Heart right ventricle (tissue), 16 donors: ENCODE data around the gene CRYBG1. TPM values are rescaled to one million over a fixed set of nuclear protein-coding genes. Genes with fewer than 3 reads are reported as not detected.

Experiments used
- ATAC-seq, 8 donors: fragments of 200-7000 bp; cut with Tn5 transposase; one replicate each; pipeline ENCODE4 v1.9.1; 2020; ENCODE audit warnings: mild to moderate bottlenecking in 8 of 8, moderate library complexity in 8 of 8, moderate number of reproducible peaks in 1 of 8
- DNase-seq, 2 donors: peaks; one replicate each; pipeline ENCODE4 v3.0.0-alpha.2; 2020
- H3K27ac ChIP-seq, 10 donors: fragments of 200-600 bp; sonication (generic) in 2 of 10; one replicate each; pipeline versions ENCODE4 v1.5.0 to v1.8.0; 2020 to 2022; ENCODE audit warnings: mild to moderate bottlenecking in 3 of 10
- H3K27me3 ChIP-seq, 7 donors: fragments of 200-600 bp; one replicate each; pipeline ENCODE4 v1.8.0; 2021 to 2022; ENCODE audit warnings: mild to moderate bottlenecking in 2 of 7
- H3K36me3 ChIP-seq, 9 donors: fragments of 200-600 bp; sonication (generic) in 1 of 9; one replicate each; pipeline versions ENCODE4 v1.5.0 to v1.8.0; 2020 to 2022; ENCODE audit warnings: mild to moderate bottlenecking in 2 of 9
- H3K4me1 ChIP-seq, 9 donors: fragments of 200-600 bp; sonication (generic) in 1 of 9; one replicate each; pipeline versions ENCODE4 v1.5.0 to v1.8.0; 2020 to 2022; ENCODE audit warnings: mild to moderate bottlenecking in 4 of 9
- H3K4me3 ChIP-seq, 10 donors: fragments of 200-600 bp; sonication (generic) in 2 of 10; one replicate each; pipeline versions ENCODE4 v1.5.0 to v1.8.0; 2020 to 2022; ENCODE audit warnings: mild to moderate bottlenecking in 7 of 10, moderate library complexity in 2 of 10
- H3K9me3 ChIP-seq, 11 donors: fragments of 200-600 bp in 10 of 11; sonication (generic) in 2 of 11; one replicate each; pipeline versions ENCODE4 v1.5.0 to v1.8.0; 2013 to 2022; ENCODE audit warnings: mild to moderate bottlenecking in 2 of 11, control low read depth in 1 of 11, moderate library complexity in 1 of 11
- CTCF ChIP-seq, 9 donors: fragments of 200-600 bp; sonication (generic) in 2 of 9; IDR thresholded peaks; one replicate each; pipeline versions ENCODE4 v1.5.0 to v1.8.0; 2021 to 2022; ENCODE audit warnings: antibody characterized with exemption in 9 of 9, mild to moderate bottlenecking in 5 of 9, moderate library complexity in 1 of 9
- WGBS, 2 donors: extraction: QIAGEN DNeasy Blood & Tissue Kit; methylation state at CpG; one replicate each; pipeline ENCODE4 v1.1.7; 2013; ENCODE audit warnings: inconsistent platforms in 1 of 2; 5-methylcytosine and 5-hydroxymethylcytosine counted together
- intact Hi-C, 10 donors: fragments of 100-400 bp; cut with DNase I; formaldehyde crosslinking; loops; one replicate each; pipeline versions ENCODE4 v1.11.1 to v1.14.2; 2022
- polyA plus RNA-seq, 2 donors: library from polyadenylated mRNA; stranded (reverse); fragments of 200-250 nt; gene quantifications; one replicate each; pipeline ENCODE4 v1.2.3, GENCODE V29; 2013
- total RNA-seq, 10 donors: library from RNA; stranded (reverse); fragmentation: NEBNext Ultra II Directional in 3 of 10; extraction: Animal tissue kit (Norgen Biotek cat#: 25700) in 3 of 10; gene quantifications; one replicate each; pipeline versions ENCODE4 v1.2.1 to v1.2.4, GENCODE V29; 2021 to 2023
- donor health status: Arrhythmogenic right ventricular cardiomyopathy.
- donor health status: ischemic (EF 13 %, LVEDD 7.1; RV severe dilation, severe dysfunction).
- donor health status: healthy with polysubstance abuse.
- donor health status: DM: no; HTN: yes; CAD: no.
- donor health status: DM: no; HTN: no; CAD: no.
- donor health status: ischemic (EF 25% LVEDD 6.9; RV normal size, moderate dysfunction).
- donor health status: ischemic (EF 25% LVEDD 5.7; RV mildly dilated, moderate dysfunction).
- donor health status: healthy.
- donor health status: DM: yes; HTN: yes; CAD: no.
- donor health status: Ischemic cardiomyopathy.
- donor health status: ischemic (EF 35%, LVEDD 5.7; RV mildly dilated, moderate dysfunction).
- donor health status: nonischemic (EF 11% LVEDD 7.7; RV severe dilation, severe dysfunction).
- donor health status: DM: yes; HTN: yes; CAD: no.
- donor health status: PGD.
- donor health status: ischemic (EF 29% LVEDD 5.4; RV normal size, mild dysfunction).
- donor health status: nonischemic (EF 23%, LVEDD 6.1; RV moderate dilation, normal function).

Gene CRYBG1
- total and polyA plus RNA-seq, 12 donors: 0.64 to 9.4 (median 1.5) TPM

- Histone ChIP-seq H3K27ac (peak overlapping the region in 1 of 10 donors; percentile 28), H3K36me3 (no peaks in the 10 kb centered on the region), H3K9me3 (no peaks in the 10 kb centered on the region), H3K4me1 (peaks cover 0 to 47% (median 4%) of the 10 kb centered on the region in 9 donors), H3K27me3 (peaks cover 0 to 20% (median 17%) of the 10 kb centered on the region in 7 donors), H3K4me3 (no peak overlapping the region)
- TF ChIP-seq CTCF (IDR thresholded peaks at IDR 0.05): no peak
- WGBS, 2 donors: 54 to 65% methylated on average over 2 of the region's 2 CpGs
- DNase-seq: no peak
- intact Hi-C loops: loop anchor here in 7 of 10 donors (2.0 to 10.0 kb wide), 7 partner anchors 68 to 1015 kb away; no protein-coding TSS in a partner anchor
- ATAC-seq: no peak
Measured at GRCh38 chr6:106446983-106447382, 86.5 kb downstream of the CRYBG1 start.

GRCh38 chr6:106448000-106448426 lies 87.5 kb downstream of the CRYBG1 start:
- peaks cover 0 to 47% (median 4%) of the 10 kb centered on the region in 9 donors for H3K4me1 ChIP-seq
- H3K9me3 ChIP-seq: no peaks in the 10 kb centered on the region
- H3K36me3 ChIP-seq: no peaks in the 10 kb centered on the region
- ATAC-seq: peak in 7 of 8 donors; percentile 61 to 76 (median 69)
- peak; percentile 11 to 26 for DNase-seq
- intact Hi-C loops: loop anchor here in 7 of 10 donors (2.0 to 10.0 kb wide), 7 partner anchors 67 to 1016 kb away; no protein-coding TSS in a partner anchor
- no peak for TF ChIP-seq CTCF (IDR thresholded peaks at IDR 0.05)
- peak overlapping the region in 1 of 10 donors; percentile 3 for H3K4me3 ChIP-seq
- H3K27ac ChIP-seq: peak overlapping the region in 3 of 10 donors; percentile 33 to 75 (median 45)
- 42 to 64% methylated on average over 6 of the region's 6 CpGs for WGBS, 2 donors
- H3K27me3 ChIP-seq: peaks cover 0 to 14% (median 8%) of the 10 kb centered on the region in 7 donors

- ATAC-seq (no peak), DNase-seq (no peak)
- Histone ChIP-seq H3K36me3 (no peaks in the 10 kb centered on the region), H3K4me1 (peaks cover 0 to 47% (median 4%) of the 10 kb centered on the region in 9 donors), H3K27me3 (peaks cover 0 to 6% (median 0%) of the 10 kb centered on the region in 7 donors), H3K4me3 (no peak overlapping the region), H3K9me3 (no peaks in the 10 kb centered on the region), H3K27ac (peak overlapping the region in 1 of 10 donors; percentile 39)
- no peak for TF ChIP-seq CTCF (IDR thresholded peaks at IDR 0.05)
- intact Hi-C loops: no loop called here
- WGBS, 2 donors: 76 to 78% methylated on average over 2 of the region's 2 CpGs
Measured at GRCh38 chr6:106450653-106451052, 90.1 kb downstream of the CRYBG1 start.

- DNase-seq: no peak
- Histone ChIP-seq H3K4me3 (no peak overlapping the region), H3K27me3 (peaks cover 0 to 6% (median 0%) of the 10 kb centered on the region in 7 donors), H3K9me3 (no peaks in the 10 kb centered on the region), H3K4me1 (peaks cover 0 to 47% (median 4%) of the 10 kb centered on the region in 9 donors), H3K36me3 (no peaks in the 10 kb centered on the region), H3K27ac (peak overlapping the region in 1 of 10 donors; percentile 39)
- intact Hi-C loops: no loop called here
- WGBS, 2 donors: 46 to 48% methylated on average over 7 of the region's 7 CpGs
- no peak for ATAC-seq
- no peak for TF ChIP-seq CTCF (IDR thresholded peaks at IDR 0.05)
Measured at GRCh38 chr6:106451439-106451838, 90.9 kb downstream of the CRYBG1 start.
